ENCODE data around the gene PNPLA3.

PNPLA3 gene, protein sequence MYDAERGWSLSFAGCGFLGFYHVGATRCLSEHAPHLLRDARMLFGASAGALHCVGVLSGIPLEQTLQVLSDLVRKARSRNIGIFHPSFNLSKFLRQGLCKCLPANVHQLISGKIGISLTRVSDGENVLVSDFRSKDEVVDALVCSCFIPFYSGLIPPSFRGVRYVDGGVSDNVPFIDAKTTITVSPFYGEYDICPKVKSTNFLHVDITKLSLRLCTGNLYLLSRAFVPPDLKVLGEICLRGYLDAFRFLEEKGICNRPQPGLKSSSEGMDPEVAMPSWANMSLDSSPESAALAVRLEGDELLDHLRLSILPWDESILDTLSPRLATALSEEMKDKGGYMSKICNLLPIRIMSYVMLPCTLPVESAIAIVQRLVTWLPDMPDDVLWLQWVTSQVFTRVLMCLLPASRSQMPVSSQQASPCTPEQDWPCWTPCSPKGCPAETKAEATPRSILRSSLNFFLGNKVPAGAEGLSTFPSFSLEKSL

GRCh38 chr22:43923631-43924464 is at the start of gene PNPLA3:
Gene PNPLA3, plus strand, starts transcription at chr22:43923805. Its CDS starts 107 bp downstream, at chr22:43923912.
- DNase-seq: peak; percentile 77

GRCh38 chr22:43876866-43877509 is 46.6 kb upstream of the PNPLA3 start:
- no peak for DNase-seq

- no peak for DNase-seq
Measured at GRCh38 chr22:43878079-43878795, 45.4 kb upstream of the PNPLA3 start.

DNA sequence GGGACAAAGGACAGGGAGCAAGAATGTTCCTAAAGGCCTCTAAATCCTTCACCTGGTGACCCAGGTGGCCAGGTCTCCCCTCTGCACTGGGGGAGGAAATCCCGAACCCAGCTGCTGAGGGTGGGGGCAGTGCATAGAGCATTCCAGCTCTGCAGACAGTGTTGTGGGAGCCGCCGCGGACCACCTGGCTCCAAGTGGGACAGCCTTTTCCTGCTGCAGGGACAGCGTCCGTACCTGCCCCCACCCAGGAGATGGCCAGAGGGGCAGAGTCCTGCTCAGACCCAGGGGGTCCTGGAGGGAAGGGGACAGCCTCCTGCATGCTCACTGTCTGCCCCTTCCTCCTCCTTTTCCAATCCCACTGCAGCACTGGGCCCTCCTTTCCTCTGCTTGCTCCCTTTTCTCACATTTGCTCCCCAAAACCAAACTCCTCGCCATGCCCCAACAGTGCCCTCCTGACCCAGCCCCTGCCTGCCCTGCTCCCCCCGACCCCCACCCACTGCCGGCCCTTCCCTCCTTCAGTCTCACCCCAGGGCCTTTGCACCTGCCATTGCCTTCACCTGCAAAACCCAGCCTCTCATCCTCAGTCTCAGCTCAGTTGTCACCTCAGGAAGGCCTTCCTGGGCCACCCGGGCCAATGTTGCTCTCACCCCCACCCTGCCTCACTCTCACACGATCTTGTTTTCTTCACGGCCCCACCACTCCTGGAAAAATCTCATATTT is 44.6 kb upstream of the PNPLA3 start:
- DNase-seq: no peak

DNA sequence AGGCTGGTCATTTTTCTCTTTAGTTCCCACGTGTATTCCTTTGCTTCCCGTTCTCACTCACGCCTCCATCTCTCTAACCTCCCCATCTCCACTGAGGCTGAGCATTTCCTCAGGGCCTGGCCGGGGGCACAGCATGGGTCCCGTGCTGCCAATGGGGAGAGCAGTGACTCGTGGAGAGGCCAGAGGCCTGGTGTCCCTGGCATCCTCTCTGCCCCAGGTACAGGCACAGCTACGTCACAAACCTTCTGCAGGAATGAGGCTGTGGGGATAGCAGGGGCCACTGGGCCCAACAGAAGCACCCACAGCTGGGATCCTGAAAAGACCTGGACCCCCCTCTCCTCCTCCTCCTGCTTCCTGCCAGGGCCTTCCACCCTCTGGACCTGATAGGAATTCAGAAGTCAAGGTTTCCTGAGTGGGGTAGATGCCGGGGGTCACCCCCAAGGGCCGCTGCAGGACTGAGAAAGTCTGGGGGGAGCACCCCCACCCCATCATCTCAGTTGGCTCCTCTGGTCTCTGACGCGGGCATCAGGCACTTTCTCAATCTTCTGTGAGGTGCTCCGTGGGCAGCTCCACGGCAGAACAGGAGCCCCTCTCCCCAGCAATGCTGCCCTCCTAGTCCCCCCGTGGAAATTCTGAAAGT is 43.6 kb upstream of the PNPLA3 start:
- no peak for DNase-seq

GRCh38 chr22:43880541-43880991 is 43.0 kb upstream of the PNPLA3 start:
- DNase-seq: no peak

GRCh38 chr22:43881091-43882061 is 42.2 kb upstream of the PNPLA3 start:
- no peak for DNase-seq

DNA sequence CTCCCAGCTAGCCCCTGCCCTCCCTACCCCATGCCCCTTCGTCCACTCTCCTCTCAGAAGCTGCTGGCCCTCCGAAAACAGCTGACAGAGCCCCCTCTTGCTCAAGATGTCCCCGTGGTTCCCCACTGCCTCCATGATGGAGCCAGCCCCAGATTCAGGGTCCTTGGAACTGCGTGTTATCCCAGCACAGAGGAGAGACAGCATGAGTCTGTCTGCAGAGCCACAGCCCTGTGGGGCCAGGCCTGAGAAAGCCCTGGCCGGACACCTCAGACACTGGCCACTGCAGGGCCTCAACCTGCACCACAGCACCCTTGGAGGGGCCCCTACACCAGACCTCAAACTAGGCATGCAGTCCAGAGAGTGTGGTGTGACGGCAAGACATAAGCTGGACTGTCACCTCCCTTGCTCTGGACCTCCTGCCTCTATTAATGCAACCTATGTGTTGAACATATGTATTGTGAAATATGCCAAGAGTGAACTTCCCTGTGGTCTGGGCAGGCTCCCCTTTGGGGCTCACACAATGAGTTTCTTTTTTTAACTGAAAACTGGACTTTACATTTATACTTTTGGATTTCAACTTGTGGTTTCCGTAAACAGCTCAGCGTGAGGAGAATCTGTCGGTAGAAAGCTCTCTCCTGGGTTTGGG is 41.4 kb upstream of the PNPLA3 start:
- no peak for DNase-seq

- peak; percentile 52 for DNase-seq
Measured at GRCh38 chr22:43883012-43883661, 40.5 kb upstream of the PNPLA3 start.

GRCh38 chr22:43883719-43884415 is 39.7 kb upstream of the PNPLA3 start:
- no peak for DNase-seq

DNA sequence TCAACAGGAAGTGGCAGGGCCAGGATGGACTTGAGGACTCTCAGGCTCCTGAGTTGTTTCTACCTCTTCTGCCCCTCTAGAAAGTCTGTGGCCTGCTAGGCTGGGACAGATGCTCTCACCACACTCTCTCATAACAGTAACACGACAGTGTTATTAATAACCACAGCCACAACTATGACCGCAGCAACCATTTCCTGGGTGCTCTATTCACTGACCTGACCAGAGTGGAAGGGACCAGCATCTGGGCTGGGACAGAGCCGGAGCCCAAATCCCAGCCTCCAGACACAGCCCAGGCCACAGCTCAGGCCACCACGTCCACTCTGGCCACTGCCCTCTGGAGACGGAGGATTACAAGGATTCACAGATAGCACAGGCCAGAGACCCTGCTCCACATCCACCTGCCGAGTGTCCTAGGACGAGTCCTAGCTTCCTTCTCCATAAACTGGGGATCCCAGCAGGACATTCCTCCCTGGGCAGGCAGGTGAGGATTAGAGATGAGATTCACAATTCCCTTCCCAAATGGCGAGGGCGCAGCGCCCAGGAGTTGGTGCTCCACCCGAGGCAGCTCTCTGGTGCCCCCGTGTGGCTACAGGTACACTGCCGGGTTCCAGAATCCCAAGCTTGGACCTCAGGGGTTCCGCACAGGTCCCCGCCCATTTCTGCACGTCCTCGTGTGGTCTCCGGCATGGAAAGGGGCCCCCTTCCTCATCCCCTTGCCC is 38.8 kb upstream of the PNPLA3 start:
- DNase-seq: peak; percentile 31

DNA sequence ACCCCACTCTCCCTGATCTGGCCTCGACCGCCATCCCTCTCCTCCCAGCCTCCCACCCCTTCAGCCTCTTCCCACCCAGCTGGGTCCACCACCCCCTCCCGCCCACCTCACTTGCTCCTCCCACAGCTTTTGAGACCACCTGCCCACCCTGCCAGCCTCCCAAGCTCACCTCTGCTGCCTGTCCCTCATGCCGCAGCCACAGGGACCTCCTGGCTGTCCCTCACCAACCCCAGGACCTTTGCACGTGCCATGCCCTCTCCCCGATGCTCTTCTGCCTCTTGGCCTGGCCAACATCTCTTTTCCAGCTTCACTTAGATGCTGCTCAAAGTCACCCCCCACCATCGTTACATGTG is 38.3 kb upstream of the PNPLA3 start:
- DNase-seq: no peak

DNA sequence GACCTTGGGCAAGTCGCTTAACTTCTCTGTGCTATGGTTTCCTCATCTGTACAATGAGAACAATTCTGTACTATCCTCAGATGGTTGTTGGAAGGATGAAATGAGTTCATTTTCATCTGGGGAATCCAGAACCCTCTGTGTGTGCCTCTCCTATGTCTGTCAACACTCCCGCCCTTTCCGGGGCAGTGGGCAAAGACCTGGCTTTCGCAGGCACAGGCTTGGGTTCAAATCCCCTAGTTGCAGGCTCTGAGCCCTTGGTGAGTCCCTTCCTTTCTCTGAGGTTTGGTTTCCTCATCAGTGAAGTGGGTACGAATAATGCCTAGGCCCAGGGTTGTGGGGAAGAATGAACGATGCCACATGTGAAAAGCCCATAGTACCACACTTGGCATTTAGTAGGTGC is 37.8 kb upstream of the PNPLA3 start:
- DNase-seq: no peak

- DNase-seq: no peak
Measured at GRCh38 chr22:43886231-43886630, 37.4 kb upstream of the PNPLA3 start.

GRCh38 chr22:43887391-43887790 is 36.2 kb upstream of the PNPLA3 start:
- DNase-seq: no peak

DNA sequence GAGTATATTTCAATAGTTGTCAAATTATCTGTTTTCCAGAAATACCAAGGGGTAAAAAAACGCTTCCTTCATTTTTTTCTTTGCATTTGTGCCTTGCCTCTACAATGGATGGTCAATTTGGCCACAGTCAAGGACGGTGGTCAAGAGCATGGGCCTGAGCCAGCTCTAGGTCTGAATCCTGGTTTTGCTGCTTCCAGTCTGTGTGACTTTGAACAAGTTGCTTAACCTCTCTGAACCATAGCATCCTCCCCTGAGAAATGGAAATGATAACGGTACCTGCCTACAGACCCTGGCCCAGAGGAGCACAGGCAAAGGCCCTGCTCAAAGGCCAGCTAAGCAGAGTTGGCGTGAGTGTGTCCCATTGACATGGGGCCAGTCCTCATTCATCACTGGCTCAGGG is 34.9 kb upstream of the PNPLA3 start:
- DNase-seq: no peak

GRCh38 chr22:43889201-43889859 is 34.3 kb upstream of the PNPLA3 start:
- DNase-seq: no peak

All from CD4-positive, alpha-beta T cell treated with Interleukin-10 for 1 hour (primary cell).